ENCODE data around the gene NPLOC4. TPM values are rescaled to one million over a fixed set of nuclear protein-coding genes. Genes with fewer than 3 reads are reported as not detected.
A peak's percentile ranks its signal among the peaks of the same experiment; 100 is the strongest.

The NPLOC4 gene
- total and polyA plus RNA-seq, 2 of the 13 experiments (the other 11 are each of a cell fraction or from before 2014, with no cell fraction given): 57.0 to 97.0 TPM

GRCh38 chr17:81573794-81574642 is 62.9 kb downstream of the NPLOC4 start:
- Histone ChIP-seq H3K36me3 (replicated peaks in 1 of 2; ENCODE audit: control insufficient read depth in 1 of 2, insufficient read depth in 2 of 2, low read length in 2 of 2) (peaks cover 39 to 60% of the 10 kb centered on the region in 2 experiments), H3K27me3 (ENCODE audit: control insufficient read depth in 1 of 2, insufficient read depth in 2 of 2, low read length in 2 of 2) (no peaks in the 10 kb centered on the region), H4K20me1 (ENCODE audit: insufficient read depth, low read length) (no peaks in the 10 kb centered on the region; the same call in 1 of the 2 replicates), H3K9ac (ENCODE audit: insufficient read depth, low read depth, low read length) (no peak overlapping the region), H3K4me2 (ENCODE audit: low read depth, low read length) (no peak overlapping the region), H3K4me3 (replicated peaks in 1 of 3; ENCODE audit: insufficient read depth in 1 of 3, low read depth in 2 of 3, low read length in 3 of 3) (no peak overlapping the region), H2AFZ (ENCODE audit: low read length) (no peak overlapping the region), H3K27ac (ENCODE audit: extremely low read length, insufficient read depth, low read length) (no peak overlapping the region), H3K79me2 (ENCODE audit: insufficient read depth, low read length) (peaks cover 14% of the 10 kb centered on the region), H3K9me3 (ENCODE audit: low read length) (no peaks in the 10 kb centered on the region), H3K4me1 (ENCODE audit: insufficient read depth, low read length) (peaks cover 34% of the 10 kb centered on the region)
- BruUV-seq (replicated peaks): no TSS peak
- CTCF ChIA-PET (ENCODE audit: low intra/inter-chr PET ratio, low total read pairs): no interaction called here
- POLR2A ChIA-PET: interaction anchor here (0.7 kb wide), 1 partner anchor 18 kb away, joined by 3 read pairs; no protein-coding TSS in a partner anchor
- FAIRE-seq: no peak
- no peak for DNase-seq (ENCODE audit: low spot score)
- intact Hi-C loops (cut with micrococcal nuclease; ENCODE audit: unreplicated experiment) (no loop called here), in situ Hi-C loops (cut with HindIII; ENCODE audit: extremely low pct_ligation_motif_present, low pct_unique_long_range_greater_than_20kb) (no loop called here)
- WGBS (ENCODE audit: low lambda C conversion rate): 96% methylated on average over 17 of the region's 17 CpGs
- ATAC-seq: no peak
- TF ChIP-seq, protein P1, sequence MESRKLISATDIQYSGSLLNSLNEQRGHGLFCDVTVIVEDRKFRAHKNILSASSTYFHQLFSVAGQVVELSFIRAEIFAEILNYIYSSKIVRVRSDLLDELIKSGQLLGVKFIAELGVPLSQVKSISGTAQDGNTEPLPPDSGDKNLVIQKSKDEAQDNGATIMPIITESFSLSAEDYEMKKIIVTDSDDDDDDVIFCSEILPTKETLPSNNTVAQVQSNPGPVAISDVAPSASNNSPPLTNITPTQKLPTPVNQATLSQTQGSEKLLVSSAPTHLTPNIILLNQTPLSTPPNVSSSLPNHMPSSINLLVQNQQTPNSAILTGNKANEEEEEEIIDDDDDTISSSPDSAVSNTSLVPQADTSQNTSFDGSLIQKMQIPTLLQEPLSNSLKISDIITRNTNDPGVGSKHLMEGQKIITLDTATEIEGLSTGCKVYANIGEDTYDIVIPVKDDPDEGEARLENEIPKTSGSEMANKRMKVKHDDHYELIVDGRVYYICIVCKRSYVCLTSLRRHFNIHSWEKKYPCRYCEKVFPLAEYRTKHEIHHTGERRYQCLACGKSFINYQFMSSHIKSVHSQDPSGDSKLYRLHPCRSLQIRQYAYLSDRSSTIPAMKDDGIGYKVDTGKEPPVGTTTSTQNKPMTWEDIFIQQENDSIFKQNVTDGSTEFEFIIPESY (CRISPR knock-in tag; IDR thresholded peaks at IDR 0.05): 0 out of 2 replicates have a peak, but pooled peaks have one; percentile 20
- no peak for TF ChIP-seq ISL2 (CRISPR knock-in tag; IDR thresholded peaks at IDR 0.05)

DNA sequence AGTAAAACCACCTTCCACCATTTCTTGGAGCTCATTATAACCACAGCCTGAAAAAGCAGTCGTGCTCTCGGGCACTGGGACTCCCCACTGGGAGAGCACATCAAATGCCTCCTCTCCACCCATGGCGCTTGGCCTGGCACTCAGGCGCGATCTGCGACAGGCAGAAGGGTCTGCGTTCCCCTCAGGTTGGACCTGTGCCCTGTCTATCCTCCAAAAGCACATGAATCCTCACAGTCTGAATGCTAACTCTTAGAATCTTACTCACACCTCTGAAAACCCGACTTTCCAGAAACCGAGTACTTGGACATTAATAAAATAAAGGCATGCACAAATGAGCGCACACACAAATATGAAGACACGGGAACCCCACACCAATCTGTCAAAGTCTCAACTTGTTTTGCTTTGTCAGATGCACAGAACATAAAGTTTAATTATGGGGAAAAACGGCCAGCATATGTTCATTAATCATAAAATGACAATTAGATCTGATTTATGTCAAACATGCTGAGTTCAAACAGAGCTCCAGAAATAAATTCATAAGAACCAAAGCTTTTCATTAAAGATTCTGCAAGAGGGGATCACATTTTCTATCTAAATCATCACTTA is 64.2 kb downstream of the NPLOC4 start:
- POLR2A ChIA-PET: no interaction called here
- Histone ChIP-seq H3K27ac (ENCODE audit: extremely low read length, insufficient read depth, low read length) (no peak overlapping the region), H3K9me3 (ENCODE audit: low read length) (no peaks in the 10 kb centered on the region), H3K9ac (ENCODE audit: insufficient read depth, low read depth, low read length) (no peak overlapping the region), H4K20me1 (ENCODE audit: insufficient read depth, low read length) (no peaks in the 10 kb centered on the region; the same call in 1 of the 2 replicates), H3K4me3 (replicated peaks in 1 of 3; ENCODE audit: insufficient read depth in 1 of 3, low read depth in 2 of 3, low read length in 3 of 3) (no peak overlapping the region), H3K4me1 (ENCODE audit: insufficient read depth, low read length) (peaks cover 26% of the 10 kb centered on the region), H3K36me3 (replicated peaks in 1 of 2; ENCODE audit: control insufficient read depth in 1 of 2, insufficient read depth in 2 of 2, low read length in 2 of 2) (peaks cover 47 to 69% of the 10 kb centered on the region in 2 experiments), H3K4me2 (ENCODE audit: low read depth, low read length) (no peak overlapping the region), H3K27me3 (ENCODE audit: control insufficient read depth in 1 of 2, insufficient read depth in 2 of 2, low read length in 2 of 2) (no peaks in the 10 kb centered on the region), H3K79me2 (ENCODE audit: insufficient read depth, low read length) (peaks cover 14% of the 10 kb centered on the region), H2AFZ (ENCODE audit: low read length) (no peak overlapping the region)
- CTCF ChIA-PET (ENCODE audit: low intra/inter-chr PET ratio, low total read pairs): no interaction called here
- ATAC-seq (no peak), DNase-seq (ENCODE audit: low spot score) (no peak), FAIRE-seq (no peak)
- in situ Hi-C loops (cut with HindIII; ENCODE audit: extremely low pct_ligation_motif_present, low pct_unique_long_range_greater_than_20kb): no loop called here
- no TSS peak for BruUV-seq (replicated peaks)
- TF ChIP-seq RBM22 (optimal IDR thresholded peaks at IDR 0.05; ENCODE audit: low read length) (peak; percentile 35), GABPB1 (CRISPR knock-in tag; IDR thresholded peaks at IDR 0.05) (no peak)
- intact Hi-C loops (cut with micrococcal nuclease; ENCODE audit: unreplicated experiment): no loop called here
- WGBS (ENCODE audit: low lambda C conversion rate): 96% methylated on average over 12 of the region's 12 CpGs

Data from HepG2 (cell line).